Hepatocyte (in vitro differentiated cells): Measurements from ENCODE around the gene GNG12. TPM values are rescaled to one million over a fixed set of nuclear protein-coding genes. Genes with fewer than 3 reads are reported as not detected.

Experiments used
- DNase-seq: peaks from one replicate; pipeline ENCODE4 v3.0.0-alpha.2; 2016; ENCODE audit warnings: low spot score
- H2AFZ ChIP-seq: fragments of 200-600 bp; sonication (generic); 2 replicates; pipeline ENCODE4 v1.6.0; 2016; ENCODE audit warnings: antibody characterized with exemption, mild to moderate bottlenecking
- H3K27ac ChIP-seq: fragments of 200-600 bp; sonication (generic); 2 replicates; pipeline ENCODE4 v1.5.1; 2016; ENCODE audit warnings: mild to moderate bottlenecking
- H3K27me3 ChIP-seq: fragments of 200-600 bp; sonication (generic); 2 replicates; pipeline ENCODE4 v1.6.1; 2016
- H3K36me3 ChIP-seq: fragments of 200-600 bp; sonication (generic); replicated peaks from 2 replicates; pipeline ENCODE4 v1.5.1; 2016; ENCODE audit warnings: low read depth; ENCODE audit not compliant: insufficient read depth
- H3K4me1 ChIP-seq: fragments of 200-600 bp; sonication (generic); 2 replicates; pipeline ENCODE4 v1.5.1; 2016; ENCODE audit warnings: mild to moderate bottlenecking, moderate library complexity; ENCODE audit not compliant: insufficient read depth
- H3K4me2 ChIP-seq: fragments of 200-600 bp; sonication (generic); 2 replicates; pipeline ENCODE4 v1.6.0; 2016
- H3K4me3 ChIP-seq: fragments of 200-600 bp; sonication (generic); 2 replicates; pipeline ENCODE4 v1.5.1; 2016; ENCODE audit warnings: mild to moderate bottlenecking
- H3K79me2 ChIP-seq: fragments of 200-600 bp; sonication (generic); 2 replicates; pipeline ENCODE4 v1.6.0; 2017; ENCODE audit warnings: mild to moderate bottlenecking
- H3K9me2 ChIP-seq: fragments of 200-600 bp; sonication (generic); replicated peaks from 2 replicates; pipeline ENCODE4 v1.6.0; 2017; ENCODE audit warnings: mild to moderate bottlenecking; ENCODE audit not compliant: insufficient read depth
- H3K9me3 ChIP-seq: fragments of 200-600 bp; sonication (generic); 2 replicates; pipeline ENCODE4 v1.5.1; 2016; ENCODE audit warnings: low read depth, mild to moderate bottlenecking
- H4K20me1 ChIP-seq: fragments of 200-600 bp; sonication (generic); 2 replicates; pipeline ENCODE4 v1.6.0; 2016; ENCODE audit warnings: mild to moderate bottlenecking; ENCODE audit not compliant: insufficient read depth, poor library complexity, severe bottlenecking
- EZH2 ChIP-seq: fragments of 200-600 bp; sonication (generic); IDR thresholded peaks from 2 replicates; pipeline ENCODE4 v1.6.1; 2016; ENCODE audit warnings: antibody characterized with exemption, mild to moderate bottlenecking, borderline replicate concordance
- EZH2phosphoT487 ChIP-seq: fragments of 200-600 bp; sonication (generic); IDR thresholded peaks from one replicate; pipeline ENCODE4 v1.6.1; 2018; ENCODE audit warnings: antibody characterized with exemption, mild to moderate bottlenecking, low read depth, moderate library complexity; ENCODE audit not compliant: unreplicated experiment, severe bottlenecking
- WGBS: methylation state at CpG from one replicate; pipeline ENCODE4 v1.1.6; 2016; ENCODE audit warnings: low lambda C conversion rate; ENCODE audit errors: missing lambda C conversion rate; 5-methylcytosine and 5-hydroxymethylcytosine counted together
- polyA plus RNA-seq: library from polyadenylated mRNA; unstranded; fragments of >200 nt; fragmentation: Nextera tagmentation; extraction: Ambion mirVana; gene quantifications from 2 replicates; pipeline ENCODE4 v1.2.1, GENCODE V29; 2016
- total RNA-seq: library from RNA; depleted of rRNA; stranded (reverse); fragments of >200 nt; gene quantifications from 2 replicates; pipeline ENCODE4 v1.2.3, GENCODE V29; 2014
- TF ChIP-seq, protein P1 (sequence below): fragments of 200-600 bp; sonication (generic); IDR thresholded peaks from 2 replicates; pipeline ENCODE4 v1.5.1; 2016; ENCODE audit warnings: antibody characterized with exemption, mild to moderate bottlenecking; ENCODE audit not compliant: poor library complexity

GNG12 gene
- total and polyA plus RNA-seq, 2 experiments from 2014 or later: 49.6 to 108 TPM

DNA sequence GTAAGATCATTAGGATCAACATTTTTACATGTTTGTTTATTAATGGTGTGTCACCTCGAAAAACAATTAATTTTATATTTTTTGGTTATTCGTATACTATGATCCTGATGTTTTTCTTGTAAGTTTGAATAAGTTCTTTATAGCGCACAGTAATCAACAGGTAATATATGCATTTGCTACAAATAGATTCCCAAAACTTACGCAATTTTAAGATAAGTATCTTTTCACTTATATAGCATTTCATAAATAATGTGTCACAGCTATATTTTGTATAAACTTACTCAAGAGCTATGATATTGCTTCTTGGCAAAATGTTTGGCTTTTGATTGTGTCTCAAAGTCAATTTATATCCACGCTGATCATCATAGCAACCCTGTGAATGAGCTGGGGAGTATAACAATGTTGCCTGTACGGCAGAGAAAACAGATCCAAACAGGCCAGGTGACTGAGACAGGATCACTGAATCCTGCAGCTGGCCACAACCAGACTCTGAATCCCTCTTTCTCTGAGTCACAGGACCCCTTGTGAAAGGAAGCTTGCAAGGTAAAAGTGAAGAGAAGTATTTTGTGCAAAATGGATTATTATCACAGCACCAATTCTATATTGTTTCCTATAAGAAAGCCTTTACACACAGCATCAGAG, 48.6 kb downstream of the GNG12 start:
- WGBS: 94% methylated on average over 6 of the region's 6 CpGs
- H3K9me3 ChIP-seq: no peaks in the 10 kb centered on the region
- H2AFZ ChIP-seq: no peak overlapping the region
- H4K20me1 ChIP-seq: peaks cover 4% of the 10 kb centered on the region
- H3K27me3 ChIP-seq: no peaks in the 10 kb centered on the region
- no peak for TF ChIP-seq EZH2
- TF ChIP-seq EZH2phosphoT487: no peak
- TF ChIP-seq, protein P1, sequence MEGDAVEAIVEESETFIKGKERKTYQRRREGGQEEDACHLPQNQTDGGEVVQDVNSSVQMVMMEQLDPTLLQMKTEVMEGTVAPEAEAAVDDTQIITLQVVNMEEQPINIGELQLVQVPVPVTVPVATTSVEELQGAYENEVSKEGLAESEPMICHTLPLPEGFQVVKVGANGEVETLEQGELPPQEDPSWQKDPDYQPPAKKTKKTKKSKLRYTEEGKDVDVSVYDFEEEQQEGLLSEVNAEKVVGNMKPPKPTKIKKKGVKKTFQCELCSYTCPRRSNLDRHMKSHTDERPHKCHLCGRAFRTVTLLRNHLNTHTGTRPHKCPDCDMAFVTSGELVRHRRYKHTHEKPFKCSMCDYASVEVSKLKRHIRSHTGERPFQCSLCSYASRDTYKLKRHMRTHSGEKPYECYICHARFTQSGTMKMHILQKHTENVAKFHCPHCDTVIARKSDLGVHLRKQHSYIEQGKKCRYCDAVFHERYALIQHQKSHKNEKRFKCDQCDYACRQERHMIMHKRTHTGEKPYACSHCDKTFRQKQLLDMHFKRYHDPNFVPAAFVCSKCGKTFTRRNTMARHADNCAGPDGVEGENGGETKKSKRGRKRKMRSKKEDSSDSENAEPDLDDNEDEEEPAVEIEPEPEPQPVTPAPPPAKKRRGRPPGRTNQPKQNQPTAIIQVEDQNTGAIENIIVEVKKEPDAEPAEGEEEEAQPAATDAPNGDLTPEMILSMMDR: no peak
- H3K79me2 ChIP-seq: peaks cover 80% of the 10 kb centered on the region
- no peak overlapping the region for H3K27ac ChIP-seq
- no peaks in the 10 kb centered on the region for H3K36me3 ChIP-seq
- DNase-seq: no peak
- peaks cover 4% of the 10 kb centered on the region for H3K4me1 ChIP-seq
- no peak overlapping the region for H3K4me3 ChIP-seq
- H3K4me2 ChIP-seq: no peak overlapping the region
- H3K9me2 ChIP-seq: no peaks in the 10 kb centered on the region

DNA sequence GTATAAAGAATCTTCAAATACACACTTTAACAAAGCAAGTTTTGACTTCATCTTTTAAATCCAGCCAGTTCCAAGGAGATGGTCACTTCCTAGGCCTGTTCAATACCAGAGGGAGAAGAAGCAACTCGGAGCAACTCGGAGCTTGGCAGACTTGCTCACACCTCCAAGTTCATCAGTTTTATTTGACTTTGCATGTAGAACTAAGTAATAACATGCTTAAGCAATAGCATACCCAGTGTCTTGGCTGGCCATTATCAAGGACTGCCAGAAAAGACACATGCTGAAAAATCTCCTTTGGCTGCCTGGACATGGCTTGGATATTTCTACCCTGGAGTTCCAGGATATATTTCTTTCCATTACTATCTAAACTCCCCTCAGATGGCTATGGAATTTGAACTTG, 52.6 kb downstream of the GNG12 start:
- no peak for DNase-seq
- H4K20me1 ChIP-seq: no peaks in the 10 kb centered on the region

DNA sequence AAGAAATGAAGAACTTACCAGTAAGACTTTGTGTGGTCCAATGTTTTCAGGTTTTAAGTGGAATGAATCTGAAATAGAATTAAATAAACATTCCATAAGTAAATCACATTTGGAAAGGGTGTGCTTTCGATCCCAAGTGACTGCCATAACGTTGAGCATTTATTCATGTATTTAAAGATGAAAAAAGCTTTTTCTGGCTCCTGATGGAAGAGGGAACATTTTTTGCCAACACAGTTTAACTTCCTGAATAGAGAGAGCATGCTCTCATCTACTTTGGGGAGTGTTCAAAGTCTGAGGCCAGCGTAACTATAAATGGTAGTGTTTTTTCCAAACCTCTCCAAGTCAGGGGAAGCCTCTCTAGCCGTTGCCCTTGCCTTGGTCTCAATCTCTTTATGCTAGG, 55.8 kb downstream of the GNG12 start:
- no peak overlapping the region for H3K4me3 ChIP-seq
- H3K36me3 ChIP-seq: no peaks in the 10 kb centered on the region
- no peak overlapping the region for H2AFZ ChIP-seq
- no peaks in the 10 kb centered on the region for H4K20me1 ChIP-seq
- no peak for DNase-seq
- H3K79me2 ChIP-seq: peaks cover 49% of the 10 kb centered on the region
- H3K9me2 ChIP-seq: no peaks in the 10 kb centered on the region
- no peak overlapping the region for H3K27ac ChIP-seq
- no peaks in the 10 kb centered on the region for H3K4me1 ChIP-seq
- H3K4me2 ChIP-seq: no peak overlapping the region
- H3K9me3 ChIP-seq: no peaks in the 10 kb centered on the region
- WGBS: 81% methylated on average over 4 of the region's 4 CpGs
- TF ChIP-seq, protein P1: no peak
- TF ChIP-seq EZH2 (no peak), EZH2phosphoT487 (no peak)
- H3K27me3 ChIP-seq: no peaks in the 10 kb centered on the region

More for the DNA sequence above, 52.6 kb downstream of the GNG12 start:
- H2AFZ ChIP-seq: no peak overlapping the region
- H3K4me3 ChIP-seq: no peak overlapping the region
- TF ChIP-seq, protein P1: no peak
- TF ChIP-seq EZH2 (no peak), EZH2phosphoT487 (no peak)
- no peak overlapping the region for H3K27ac ChIP-seq
- H3K79me2 ChIP-seq: peaks cover 66% of the 10 kb centered on the region
- no peaks in the 10 kb centered on the region for H3K9me3 ChIP-seq
- no peaks in the 10 kb centered on the region for H3K4me1 ChIP-seq
- whole genome bisulfite sequencing: 100% methylated on average over 2 of the region's 2 CpGs
- H3K4me2 ChIP-seq: no peak overlapping the region
- H3K27me3 ChIP-seq: no peaks in the 10 kb centered on the region
- no peaks in the 10 kb centered on the region for H3K9me2 ChIP-seq
- no peaks in the 10 kb centered on the region for H3K36me3 ChIP-seq
